H9 (cell line): ENCODE results near the gene CERS5. TPM values are rescaled to one million over a fixed set of nuclear protein-coding genes. Genes with fewer than 3 reads are reported as not detected.

Source experiments
- DNase-seq: peaks from one replicate; pipeline ENCODE4 v3.0.0-alpha.2; 2017
- H2AFZ ChIP-seq: one replicate; pipeline ENCODE4 v1.6.1; 2013; ENCODE audit warnings: mild to moderate bottlenecking, low read length, control low read depth, moderate library complexity
- H2AK5ac ChIP-seq: 2 replicates; pipeline ENCODE4 v1.6.1; 2013; ENCODE audit warnings: low read length, control low read depth, mixed read lengths; ENCODE audit not compliant: insufficient read length
- H2BK120ac ChIP-seq: one replicate; pipeline ENCODE4 v1.6.1; 2013; ENCODE audit warnings: low read depth, mild to moderate bottlenecking, low read length, control low read depth, inconsistent platforms; ENCODE audit not compliant: poor library complexity, severe bottlenecking
- H2BK12ac ChIP-seq: 2 replicates; pipeline ENCODE4 v1.6.1; 2013; ENCODE audit warnings: low read length, control low read depth, mixed read lengths, low read depth; ENCODE audit not compliant: insufficient read length
- H2BK15ac ChIP-seq: 2 replicates; pipeline ENCODE4 v1.6.1; 2013; ENCODE audit warnings: low read depth, low read length, control low read depth
- H2BK20ac ChIP-seq: one replicate; pipeline ENCODE4 v1.6.1; 2013; ENCODE audit warnings: low read depth, mild to moderate bottlenecking, low read length, control low read depth, inconsistent platforms; ENCODE audit not compliant: poor library complexity, severe bottlenecking
- H2BK5ac ChIP-seq: 2 replicates; pipeline ENCODE4 v1.6.1; 2013; ENCODE audit warnings: low read length, control low read depth, mixed read lengths; ENCODE audit not compliant: insufficient read length
- H3K14ac ChIP-seq: 2 replicates; pipeline ENCODE4 v1.6.1; 2013; ENCODE audit warnings: low read length, control low read depth; ENCODE audit not compliant: insufficient read depth
- H3K18ac ChIP-seq: 2 replicates; pipeline ENCODE4 v1.6.1; 2013; ENCODE audit warnings: low read depth, mild to moderate bottlenecking, mixed read lengths, low read length, control low read depth; ENCODE audit not compliant: insufficient read length
- H3K23ac ChIP-seq: 2 replicates; pipeline ENCODE4 v1.6.1; 2013; ENCODE audit warnings: low read length, control low read depth, mixed read lengths, low read depth; ENCODE audit not compliant: insufficient read length
- H3K23me2 ChIP-seq: 2 replicates; pipeline ENCODE4 v1.6.1; 2013; ENCODE audit warnings: low read depth, mild to moderate bottlenecking, mixed read lengths, low read length, control low read depth; ENCODE audit not compliant: insufficient read length, poor library complexity, severe bottlenecking
- H3K27ac ChIP-seq: 2 replicates; pipeline ENCODE4 v1.5.1; 2013; ENCODE audit warnings: low read length, control low read depth, mixed read lengths, low read depth; ENCODE audit not compliant: insufficient read length
- H3K27me3 ChIP-seq: 2 replicates; pipeline ENCODE4 v1.6.1; 2013; ENCODE audit warnings: low read length, control low read depth, inconsistent platforms; ENCODE audit not compliant: insufficient read depth
- H3K4ac ChIP-seq: 2 replicates; pipeline ENCODE4 v1.6.1; 2013; ENCODE audit warnings: low read depth, mild to moderate bottlenecking, control low read depth, inconsistent platforms, low read length, moderate library complexity
- H3K4me1 ChIP-seq: 2 replicates; pipeline ENCODE4 v1.6.1; 2013; ENCODE audit warnings: low read length, control low read depth, inconsistent platforms; ENCODE audit not compliant: insufficient read depth
- H3K4me2 ChIP-seq: 2 replicates; pipeline ENCODE4 v1.6.1; 2013; ENCODE audit warnings: low read length, control low read depth, mixed read lengths; ENCODE audit not compliant: insufficient read length, insufficient read depth
- H3K56ac ChIP-seq: 2 replicates; pipeline ENCODE4 v1.6.1; 2013; ENCODE audit warnings: low read depth, mild to moderate bottlenecking, mixed read lengths, low read length, control low read depth; ENCODE audit not compliant: insufficient read length
- H3K79me1 ChIP-seq: 2 replicates; pipeline ENCODE4 v1.6.1; 2013; ENCODE audit warnings: low read depth, mild to moderate bottlenecking, moderate library complexity, low read length, control low read depth, inconsistent platforms; ENCODE audit not compliant: insufficient read depth, poor library complexity, severe bottlenecking
- H3K79me2 ChIP-seq: 2 replicates; pipeline ENCODE4 v1.6.1; 2013; ENCODE audit warnings: low read length, control low read depth, inconsistent platforms; ENCODE audit not compliant: insufficient read depth
- H3K9ac ChIP-seq: 2 replicates; pipeline ENCODE4 v1.6.1; 2013; ENCODE audit warnings: low read length, control low read depth, mixed read lengths; ENCODE audit not compliant: insufficient read length; ENCODE audit errors: extremely low read depth
- H3K9me3 ChIP-seq: one replicate; pipeline ENCODE4 v1.6.1; 2013; ENCODE audit warnings: low read depth, low read length, inconsistent platforms; ENCODE audit not compliant: control insufficient read depth
- H3T11ph ChIP-seq: one replicate; pipeline ENCODE4 v1.6.1; 2013; ENCODE audit warnings: mild to moderate bottlenecking, low read length, control low read depth, inconsistent platforms
- H4K20me1 ChIP-seq: one replicate; pipeline ENCODE4 v1.6.1; 2013; ENCODE audit not compliant: control insufficient read depth, insufficient read length, insufficient read depth
- H4K5ac ChIP-seq: 2 replicates; pipeline ENCODE4 v1.6.1; 2013; ENCODE audit warnings: low read depth, mild to moderate bottlenecking, mixed read lengths, low read length, control low read depth; ENCODE audit not compliant: insufficient read length
- H4K8ac ChIP-seq: replicated peaks from 2 replicates; pipeline ENCODE4 v1.6.1; 2013; ENCODE audit warnings: low read length, control low read depth, mixed read lengths, low read depth; ENCODE audit not compliant: insufficient read length
- H4K91ac ChIP-seq: 2 replicates; pipeline ENCODE4 v1.6.1; 2013; ENCODE audit warnings: low read depth, mild to moderate bottlenecking, moderate library complexity, mixed read lengths, low read length, control low read depth; ENCODE audit not compliant: insufficient read length
- H3K27ac Mint-ChIP-seq, 3 experiments: 2 replicates in 2 of 3; 3 replicates in 1 of 3; pipeline ENCODE4 v1.8.0; 2020 to 2021; ENCODE audit warnings: mixed read lengths in 3 of 3, mild to moderate bottlenecking in 1 of 3, moderate library complexity in 1 of 3
- H3K27me3 Mint-ChIP-seq: 2 replicates; pipeline ENCODE4 v1.8.0; 2021; ENCODE audit warnings: low read depth, mild to moderate bottlenecking, moderate library complexity, mixed read lengths
- H3K36me3 Mint-ChIP-seq, 3 experiments: 2 replicates in 2 of 3; 3 replicates in 1 of 3; pipeline ENCODE4 v1.8.0; 2020 to 2021; ENCODE audit warnings: low read depth in 3 of 3, mixed read lengths in 3 of 3; ENCODE audit not compliant: insufficient read depth in 1 of 3
- H3K4me1 Mint-ChIP-seq, 2 experiments: 2 replicates each; pipeline ENCODE4 v1.8.0; 2020; ENCODE audit warnings: mixed read lengths in 2 of 2
- H3K4me3 Mint-ChIP-seq, 2 experiments: 2 replicates in 1 of 2; 3 replicates in 1 of 2; pipeline ENCODE4 v1.8.0; 2020 to 2021; ENCODE audit warnings: mild to moderate bottlenecking in 2 of 2, mixed read lengths in 2 of 2, moderate library complexity in 1 of 2
- H3K9me3 Mint-ChIP-seq, 2 experiments: 2 replicates in 1 of 2; 3 replicates in 1 of 2; pipeline ENCODE4 v1.8.0; 2020; ENCODE audit warnings: mild to moderate bottlenecking in 2 of 2, mixed read lengths in 2 of 2, moderate library complexity in 1 of 2
- WGBS: extraction: QIAGEN DNeasy Blood & Tissue Kit; methylation state at CpG from one replicate; pipeline ENCODE4 v1.1.7; 2013; ENCODE audit warnings: missing lambda C conversion rate, low lambda C conversion rate, mixed read lengths; ENCODE audit not compliant: insufficient read length; ENCODE audit errors: extremely low coverage; 5-methylcytosine and 5-hydroxymethylcytosine counted together
- total RNA-seq: library from RNA; stranded (reverse); gene quantifications from 2 replicates; pipeline ENCODE4 v1.2.1, GENCODE V29; 2021
- TF ChIP-seq, protein P1 (sequence below): fragments of 200-600 bp; sonication (generic); conservative IDR thresholded peaks from 3 replicates; pipeline ENCODE4 v1.8.0; 2021; ENCODE audit warnings: antibody characterized with exemption, mild to moderate bottlenecking

The CERS5 gene
- total RNA-seq, 1 experiment from 2014 or later = 68.8 TPM

DNA sequence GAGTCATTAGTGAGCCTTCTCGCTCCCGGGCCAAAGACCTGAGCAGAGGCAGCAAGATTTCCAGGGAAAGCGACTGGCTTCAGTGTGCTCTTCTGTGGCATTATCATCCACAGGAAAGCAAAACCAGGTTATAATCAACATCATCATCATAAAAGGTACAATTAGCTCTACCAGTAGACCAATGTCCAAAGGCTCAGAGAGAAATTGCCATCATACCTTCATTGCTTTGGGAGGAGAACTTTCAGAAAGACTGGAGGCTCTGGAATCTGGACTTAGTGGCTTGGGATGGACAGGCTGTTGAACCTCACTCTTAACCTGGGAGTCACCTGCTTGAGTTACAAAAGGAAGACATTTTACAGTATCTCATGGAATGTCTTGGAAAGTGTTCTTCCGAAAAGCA, 25.1 kb upstream of the CERS5 start:
- H2BK15ac ChIP-seq = no peak overlapping the region
- H3T11ph ChIP-seq = no peak overlapping the region
- H2BK120ac ChIP-seq = no peak overlapping the region
- TF ChIP-seq, protein P1, sequence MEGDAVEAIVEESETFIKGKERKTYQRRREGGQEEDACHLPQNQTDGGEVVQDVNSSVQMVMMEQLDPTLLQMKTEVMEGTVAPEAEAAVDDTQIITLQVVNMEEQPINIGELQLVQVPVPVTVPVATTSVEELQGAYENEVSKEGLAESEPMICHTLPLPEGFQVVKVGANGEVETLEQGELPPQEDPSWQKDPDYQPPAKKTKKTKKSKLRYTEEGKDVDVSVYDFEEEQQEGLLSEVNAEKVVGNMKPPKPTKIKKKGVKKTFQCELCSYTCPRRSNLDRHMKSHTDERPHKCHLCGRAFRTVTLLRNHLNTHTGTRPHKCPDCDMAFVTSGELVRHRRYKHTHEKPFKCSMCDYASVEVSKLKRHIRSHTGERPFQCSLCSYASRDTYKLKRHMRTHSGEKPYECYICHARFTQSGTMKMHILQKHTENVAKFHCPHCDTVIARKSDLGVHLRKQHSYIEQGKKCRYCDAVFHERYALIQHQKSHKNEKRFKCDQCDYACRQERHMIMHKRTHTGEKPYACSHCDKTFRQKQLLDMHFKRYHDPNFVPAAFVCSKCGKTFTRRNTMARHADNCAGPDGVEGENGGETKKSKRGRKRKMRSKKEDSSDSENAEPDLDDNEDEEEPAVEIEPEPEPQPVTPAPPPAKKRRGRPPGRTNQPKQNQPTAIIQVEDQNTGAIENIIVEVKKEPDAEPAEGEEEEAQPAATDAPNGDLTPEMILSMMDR = no peak
- peaks cover 6 to 45% (median 7%) of the 10 kb centered on the region in 3 experiments; a peak in 6 of 7 replicates for H3K36me3 Mint-ChIP-seq
- H4K20me1 ChIP-seq = peaks cover 2% of the 10 kb centered on the region
- H3K56ac ChIP-seq = no peak overlapping the region
- H3K27me3 ChIP-seq = no peaks in the 10 kb centered on the region
- no peak overlapping the region for H2BK5ac ChIP-seq
- H4K8ac ChIP-seq = no peak overlapping the region
- no peak overlapping the region for H3K23ac ChIP-seq
- WGBS = no CpG with 5 or more reads among the region's 4 CpGs
- H3K9me3 Mint-ChIP-seq = no peaks in the 10 kb centered on the region
- H3K27ac ChIP-seq = no peak overlapping the region
- H3K4me1 Mint-ChIP-seq = no peaks in the 10 kb centered on the region
- H3K4me1 ChIP-seq = no peaks in the 10 kb centered on the region
- no peak overlapping the region for H2AK5ac ChIP-seq
- no peaks in the 10 kb centered on the region for H3K79me1 ChIP-seq
- no peaks in the 10 kb centered on the region for H3K9me3 ChIP-seq
- H3K9ac ChIP-seq = no peak overlapping the region
- no peak overlapping the region for H4K5ac ChIP-seq
- no peak for DNase-seq
- H2BK20ac ChIP-seq = no peak overlapping the region
- H2AFZ ChIP-seq = no peak overlapping the region
- no peaks in the 10 kb centered on the region for H3K79me2 ChIP-seq
- H3K27ac Mint-ChIP-seq = no peak overlapping the region; a peak in 1 of 7 replicates
- no peak overlapping the region for H4K91ac ChIP-seq
- no peaks in the 10 kb centered on the region for H3K27me3 Mint-ChIP-seq
- H3K18ac ChIP-seq = no peak overlapping the region
- no peak overlapping the region for H3K4me3 Mint-ChIP-seq
- no peaks in the 10 kb centered on the region for H3K23me2 ChIP-seq
- H2BK12ac ChIP-seq = no peak overlapping the region
- no peak overlapping the region for H3K4ac ChIP-seq
- H3K4me2 ChIP-seq = no peak overlapping the region
- no peak overlapping the region for H3K14ac ChIP-seq
